K562 (cell line): ENCODE results near the gene YJEFN3. TPM values are rescaled to one million over a fixed set of nuclear protein-coding genes. Genes with fewer than 3 reads are reported as not detected.

Source experiments
- ARID1B ChIP-seq: fragments of 450-650 bp; IDR thresholded peaks from 2 replicates; pipeline ENCODE4 v1.6.1; 2016; ENCODE audit warnings: antibody characterized with exemption, mild to moderate bottlenecking, inconsistent platforms
- CREB1 ChIP-seq, 2 experiments: sonication (generic) in 1 of 2; formaldehyde crosslinking in 1 of 2; IDR thresholded peaks; 2 replicates each; pipeline versions ENCODE4 v1.6.1 to v1.8.0; 2012 to 2022; ENCODE audit warnings: inconsistent platforms in 1 of 2, mild to moderate bottlenecking in 1 of 2, missing genetic modification reagents in 1 of 2, moderate library complexity in 1 of 2
- GTF2F1 ChIP-seq: IDR thresholded peaks from 2 replicates; pipeline ENCODE4 v1.6.1; 2011; ENCODE audit warnings: low read depth, low read length, improper control_type of control experiment
- IFI16 ChIP-seq: fragments of 250-450 bp; sonication (Bioruptor Pico); IDR thresholded peaks from 2 replicates; pipeline ENCODE4 v2.1.2; 2022; ENCODE audit warnings: mild to moderate bottlenecking, inconsistent platforms
- JUND ChIP-seq, 2 experiments: IDR thresholded peaks; 2 replicates in 1 of 2; 3 replicates in 1 of 2; pipeline ENCODE4 v1.6.1; 2011; ENCODE audit warnings: borderline replicate concordance in 2 of 2, low read depth in 2 of 2, low read length in 2 of 2, improper control_type of control experiment in 1 of 2, missing biosample characterization in 1 of 2, missing genetic modification characterization in 1 of 2, missing genetic modification reagents in 1 of 2
- MXI1 ChIP-seq: IDR thresholded peaks from 2 replicates; pipeline ENCODE4 v1.6.1; 2011; ENCODE audit warnings: low read depth, mild to moderate bottlenecking, improper control_type of control experiment, low read length
- NFE2 ChIP-seq: IDR thresholded peaks from 2 replicates; pipeline ENCODE4 v1.6.1; 2014; ENCODE audit warnings: antibody characterized with exemption, low read depth
- NRF1 ChIP-seq, 2 experiments: fragments of 450-650 bp; IDR thresholded peaks in 1 of 2; conservative IDR thresholded peaks in 1 of 2; 2 replicates each; pipeline ENCODE4 v1.6.1; 2014; ENCODE audit warnings: mild to moderate bottlenecking in 2 of 2
- POLR2A ChIP-seq: fragments of 450-650 bp; conservative IDR thresholded peaks from 2 replicates; pipeline ENCODE4 v1.6.1; 2016
- RBM25 ChIP-seq: fragments of 200-400 bp; formaldehyde crosslinking; IDR thresholded peaks from 2 replicates; pipeline ENCODE4 v1.6.1; 2018; ENCODE audit warnings: low read length, low read depth, moderate library complexity; ENCODE audit not compliant: severe bottlenecking
- SMC3 ChIP-seq: conservative IDR thresholded peaks from 2 replicates; pipeline ENCODE4 v1.6.1; 2011; ENCODE audit warnings: low read depth, low read length, improper control_type of control experiment; ENCODE audit not compliant: insufficient read depth
- SP1 ChIP-seq: sonication (generic); formaldehyde crosslinking; IDR thresholded peaks from 2 replicates; pipeline ENCODE4 v1.8.1; 2022; ENCODE audit warnings: mild to moderate bottlenecking, missing genetic modification reagents
- STAG1 ChIP-seq: sonication (generic); formaldehyde crosslinking; IDR thresholded peaks from 2 replicates; pipeline ENCODE4 v1.5.0; 2020; ENCODE audit warnings: missing genetic modification reagents, borderline replicate concordance
- TAF1 ChIP-seq: IDR thresholded peaks from 2 replicates; pipeline ENCODE4 v1.6.1; 2011; ENCODE audit warnings: mild to moderate bottlenecking, low read length, moderate library complexity; ENCODE audit not compliant: insufficient read depth, control insufficient read depth, severe bottlenecking; ENCODE audit errors: extremely low read depth
- XRCC4 ChIP-seq: IDR thresholded peaks from one replicate; pipeline ENCODE4 v1.6.1; 2011; ENCODE audit not compliant: insufficient read depth, insufficient read length; ENCODE audit errors: extremely low read depth
- polyA plus RNA-seq, 8 experiments: library from polyadenylated mRNA; depleted of rRNA in 4 of 8; stranded (reverse) in 5 of 8; unstranded in 3 of 8; fragments of >200 nt; fragmentation: Nextera tagmentation in 2 of 8; fragmentation: Illumina TruSeq in 1 of 8; extraction: Ambion mirVana in 2 of 8; extraction: Trizol in 1 of 8; gene quantifications; 2 replicates each; pipeline versions ENCODE4 v1.2.1 to v1.2.3, GENCODE V29; 2011 to 2014; ENCODE audit warnings: inconsistent platforms in 1 of 8, missing spikeins in 1 of 8
- total RNA-seq, 7 experiments: library from RNA; depleted of rRNA in 6 of 7; stranded (reverse); fragments of >200 nt in 6 of 7; fragmentation: Illumina TruSeq in 2 of 7; extraction: Trizol in 2 of 7; gene quantifications; 2 replicates each; pipeline versions ENCODE4 v1.2.1 to v1.2.3, GENCODE V29; 2011 to 2021; ENCODE audit warnings: low replicate concordance in 1 of 7
- TF ChIP-seq, protein P1 (sequence below): sonication (generic); formaldehyde crosslinking; IDR thresholded peaks from 2 replicates; pipeline ENCODE4 v1.9.0; 2022; ENCODE audit warnings: mild to moderate bottlenecking, missing genetic modification reagents
- TF ChIP-seq, protein P2 (sequence below), 3 experiments: fragments of 200-800 bp in 1 of 3; fragments of 250-450 bp in 1 of 3; fragments of 450-650 bp in 1 of 3; sonication (Bioruptor Pico) in 1 of 3; sonication (Bioruptor generic) in 1 of 3; formaldehyde crosslinking in 1 of 3; IDR thresholded peaks; 2 replicates each; pipeline versions ENCODE4 v1.6.1 to v1.8.0; 2016 to 2022; ENCODE audit warnings: mild to moderate bottlenecking in 2 of 3, missing genetic modification characterization in 2 of 3, missing compliant biosample characterization in 1 of 3, moderate library complexity in 1 of 3
- TF ChIP-seq, protein P3 (sequence below): fragments of 450-650 bp; formaldehyde crosslinking; IDR thresholded peaks from 2 replicates; pipeline ENCODE4 v1.4.0; 2020; ENCODE audit warnings: mild to moderate bottlenecking, moderate library complexity
- TF ChIP-seq, protein P4 (sequence below): fragments of 450-650 bp; IDR thresholded peaks from 2 replicates; pipeline ENCODE4 v1.6.1; 2016; ENCODE audit warnings: borderline replicate concordance

Gene YJEFN3
- total and polyA plus RNA-seq, 9 of the 15 experiments (the other 6 are each of a cell fraction or from before 2014, with no cell fraction given), result 0.04 to 5.8 (median 1.3) TPM; not detected in 1

DNA sequence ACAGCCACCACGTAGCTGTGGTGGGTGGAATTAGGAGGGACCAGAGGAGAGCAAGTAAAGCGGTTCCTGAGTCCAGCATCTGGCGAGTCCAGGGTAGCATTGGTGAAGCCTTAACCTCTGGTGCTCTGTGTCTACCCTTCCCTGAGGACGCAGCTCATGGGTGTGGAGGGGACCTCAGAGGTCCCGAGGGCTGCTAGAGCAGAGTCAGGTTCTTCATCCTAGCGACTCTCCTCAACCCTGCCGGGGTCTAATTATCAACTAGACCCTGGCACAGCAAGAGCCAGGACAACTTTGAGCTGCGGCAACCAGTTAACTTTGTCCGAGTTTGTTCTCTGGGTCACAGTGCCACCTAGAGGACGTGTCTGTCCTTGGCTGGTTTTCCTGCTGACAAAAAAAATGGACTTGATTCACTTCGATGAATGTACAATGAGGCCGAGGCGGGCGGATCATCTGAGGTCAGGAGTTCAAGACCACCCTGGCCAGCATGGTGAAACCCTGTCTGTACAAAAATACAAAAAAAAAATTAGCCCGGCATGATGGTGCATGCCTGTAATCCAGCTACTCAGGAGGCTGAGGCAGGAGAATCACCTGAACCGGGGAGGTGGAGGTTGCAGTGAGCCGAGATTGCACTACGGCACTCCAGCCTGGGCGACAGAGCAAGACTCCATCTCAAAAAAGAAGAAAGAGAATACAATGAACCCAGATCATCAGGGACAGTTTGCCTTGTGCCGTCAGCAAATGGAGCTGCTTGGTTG is 38.3 kb upstream of the YJEFN3 start (continued):
- TF ChIP-seq, protein P1, sequence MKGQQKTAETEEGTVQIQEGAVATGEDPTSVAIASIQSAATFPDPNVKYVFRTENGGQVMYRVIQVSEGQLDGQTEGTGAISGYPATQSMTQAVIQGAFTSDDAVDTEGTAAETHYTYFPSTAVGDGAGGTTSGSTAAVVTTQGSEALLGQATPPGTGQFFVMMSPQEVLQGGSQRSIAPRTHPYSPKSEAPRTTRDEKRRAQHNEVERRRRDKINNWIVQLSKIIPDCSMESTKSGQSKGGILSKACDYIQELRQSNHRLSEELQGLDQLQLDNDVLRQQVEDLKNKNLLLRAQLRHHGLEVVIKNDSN, result peak; percentile 49
- TF ChIP-seq, protein P2, sequence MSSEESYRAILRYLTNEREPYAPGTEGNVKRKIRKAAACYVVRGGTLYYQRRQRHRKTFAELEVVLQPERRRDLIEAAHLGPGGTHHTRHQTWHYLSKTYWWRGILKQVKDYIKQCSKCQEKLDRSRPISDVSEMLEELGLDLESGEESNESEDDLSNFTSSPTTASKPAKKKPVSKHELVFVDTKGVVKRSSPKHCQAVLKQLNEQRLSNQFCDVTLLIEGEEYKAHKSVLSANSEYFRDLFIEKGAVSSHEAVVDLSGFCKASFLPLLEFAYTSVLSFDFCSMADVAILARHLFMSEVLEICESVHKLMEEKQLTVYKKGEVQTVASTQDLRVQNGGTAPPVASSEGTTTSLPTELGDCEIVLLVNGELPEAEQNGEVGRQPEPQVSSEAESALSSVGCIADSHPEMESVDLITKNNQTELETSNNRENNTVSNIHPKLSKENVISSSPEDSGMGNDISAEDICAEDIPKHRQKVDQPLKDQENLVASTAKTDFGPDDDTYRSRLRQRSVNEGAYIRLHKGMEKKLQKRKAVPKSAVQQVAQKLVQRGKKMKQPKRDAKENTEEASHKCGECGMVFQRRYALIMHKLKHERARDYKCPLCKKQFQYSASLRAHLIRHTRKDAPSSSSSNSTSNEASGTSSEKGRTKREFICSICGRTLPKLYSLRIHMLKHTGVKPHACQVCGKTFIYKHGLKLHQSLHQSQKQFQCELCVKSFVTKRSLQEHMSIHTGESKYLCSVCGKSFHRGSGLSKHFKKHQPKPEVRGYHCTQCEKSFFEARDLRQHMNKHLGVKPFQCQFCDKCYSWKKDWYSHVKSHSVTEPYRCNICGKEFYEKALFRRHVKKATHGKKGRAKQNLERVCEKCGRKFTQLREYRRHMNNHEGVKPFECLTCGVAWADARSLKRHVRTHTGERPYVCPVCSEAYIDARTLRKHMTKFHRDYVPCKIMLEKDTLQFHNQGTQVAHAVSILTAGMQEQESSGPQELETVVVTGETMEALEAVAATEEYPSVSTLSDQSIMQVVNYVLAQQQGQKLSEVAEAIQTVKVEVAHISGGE (CRISPR knock-in tag; IDR thresholded peaks at IDR 0.05), result no peak
- TF ChIP-seq IFI16 (CRISPR knock-in tag) (no peak), NRF1 (conservative IDR thresholded peaks at IDR 0.05 in 1 of 2, IDR thresholded peaks at IDR 0.05 in 1 of 2) (no peak), GTF2F1 (no peak), JUND (IDR thresholded peaks at IDR 0.05; ENCODE audit: borderline replicate concordance, low read depth, low read length) (no peak), JUND (tag; IDR thresholded peaks at IDR 0.05; ENCODE audit: borderline replicate concordance, low read depth, low read length) (no peak), SMC3 (peak; percentile 65), POLR2A (no peak), XRCC4 (no peak), TAF1 (no peak), NFE2 (no peak), STAG1 (CRISPR knock-in tag) (peak; percentile 30; the same call in 1 of the 2 replicates), SP1 (CRISPR knock-in tag) (0 out of 2 replicates have a peak, but pooled peaks have one; percentile 28), RBM25 (no peak), MXI1 (no peak), CREB1 (IDR thresholded peaks at IDR 0.05) (no peak), CREB1 (CRISPR knock-in tag; IDR thresholded peaks at IDR 0.05) (no peak), ARID1B (no peak)
- TF ChIP-seq, protein P3, sequence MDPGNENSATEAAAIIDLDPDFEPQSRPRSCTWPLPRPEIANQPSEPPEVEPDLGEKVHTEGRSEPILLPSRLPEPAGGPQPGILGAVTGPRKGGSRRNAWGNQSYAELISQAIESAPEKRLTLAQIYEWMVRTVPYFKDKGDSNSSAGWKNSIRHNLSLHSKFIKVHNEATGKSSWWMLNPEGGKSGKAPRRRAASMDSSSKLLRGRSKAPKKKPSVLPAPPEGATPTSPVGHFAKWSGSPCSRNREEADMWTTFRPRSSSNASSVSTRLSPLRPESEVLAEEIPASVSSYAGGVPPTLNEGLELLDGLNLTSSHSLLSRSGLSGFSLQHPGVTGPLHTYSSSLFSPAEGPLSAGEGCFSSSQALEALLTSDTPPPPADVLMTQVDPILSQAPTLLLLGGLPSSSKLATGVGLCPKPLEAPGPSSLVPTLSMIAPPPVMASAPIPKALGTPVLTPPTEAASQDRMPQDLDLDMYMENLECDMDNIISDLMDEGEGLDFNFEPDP (CRISPR knock-in tag), result no peak
- TF ChIP-seq, protein P4, sequence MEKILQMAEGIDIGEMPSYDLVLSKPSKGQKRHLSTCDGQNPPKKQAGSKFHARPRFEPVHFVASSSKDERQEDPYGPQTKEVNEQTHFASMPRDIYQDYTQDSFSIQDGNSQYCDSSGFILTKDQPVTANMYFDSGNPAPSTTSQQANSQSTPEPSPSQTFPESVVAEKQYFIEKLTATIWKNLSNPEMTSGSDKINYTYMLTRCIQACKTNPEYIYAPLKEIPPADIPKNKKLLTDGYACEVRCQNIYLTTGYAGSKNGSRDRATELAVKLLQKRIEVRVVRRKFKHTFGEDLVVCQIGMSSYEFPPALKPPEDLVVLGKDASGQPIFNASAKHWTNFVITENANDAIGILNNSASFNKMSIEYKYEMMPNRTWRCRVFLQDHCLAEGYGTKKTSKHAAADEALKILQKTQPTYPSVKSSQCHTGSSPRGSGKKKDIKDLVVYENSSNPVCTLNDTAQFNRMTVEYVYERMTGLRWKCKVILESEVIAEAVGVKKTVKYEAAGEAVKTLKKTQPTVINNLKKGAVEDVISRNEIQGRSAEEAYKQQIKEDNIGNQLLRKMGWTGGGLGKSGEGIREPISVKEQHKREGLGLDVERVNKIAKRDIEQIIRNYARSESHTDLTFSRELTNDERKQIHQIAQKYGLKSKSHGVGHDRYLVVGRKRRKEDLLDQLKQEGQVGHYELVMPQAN, result no peak
